HAP-1 (cell line): ENCODE results near the gene PAFAH2.
"Not testable (repeated sequence)": the region's sequence is repeated elsewhere in the genome, so short reads cannot be mapped to it uniquely, and the experiment has no call there.

ENCODE experiments used
- DNase-seq, 2 experiments: peaks; one replicate each; pipeline ENCODE4 v3.0.0-alpha.2; 2016 to 2020; ENCODE audit warnings: low spot score in 2 of 2
- H3K27me3 ChIP-seq: fragments of 250-450 bp; sonication (Bioruptor Pico); 2 replicates; pipeline ENCODE4 v1.5.1; 2020; ENCODE audit warnings: low read depth, mild to moderate bottlenecking, moderate library complexity
- H3K36me3 ChIP-seq: fragments of 250-450 bp; sonication (Bioruptor Pico); replicated peaks from 2 replicates; pipeline ENCODE4 v1.5.1; 2020; ENCODE audit warnings: mild to moderate bottlenecking
- H3K4me1 ChIP-seq: fragments of 250-450 bp; sonication (Bioruptor Pico); 2 replicates; pipeline ENCODE4 v1.5.1; 2020; ENCODE audit warnings: mild to moderate bottlenecking
- H3K4me3 ChIP-seq: fragments of 250-450 bp; sonication (Bioruptor Pico); 2 replicates; pipeline ENCODE4 v1.5.1; 2020; ENCODE audit warnings: mild to moderate bottlenecking, moderate library complexity
- H3K9me3 ChIP-seq: fragments of 250-450 bp; sonication (Bioruptor Pico); 2 replicates; pipeline ENCODE4 v1.5.1; 2020; ENCODE audit warnings: mild to moderate bottlenecking, moderate library complexity
- in situ Hi-C: fragments of 300-500 bp; cut with MboI; formaldehyde crosslinking; loops from 3 replicates; pipeline ENCODE4 v1.14.3; 2020; ENCODE audit warnings: low sequenced_read_pairs, inconsistent platforms, mixed read lengths

The PAFAH2 gene

DNA sequence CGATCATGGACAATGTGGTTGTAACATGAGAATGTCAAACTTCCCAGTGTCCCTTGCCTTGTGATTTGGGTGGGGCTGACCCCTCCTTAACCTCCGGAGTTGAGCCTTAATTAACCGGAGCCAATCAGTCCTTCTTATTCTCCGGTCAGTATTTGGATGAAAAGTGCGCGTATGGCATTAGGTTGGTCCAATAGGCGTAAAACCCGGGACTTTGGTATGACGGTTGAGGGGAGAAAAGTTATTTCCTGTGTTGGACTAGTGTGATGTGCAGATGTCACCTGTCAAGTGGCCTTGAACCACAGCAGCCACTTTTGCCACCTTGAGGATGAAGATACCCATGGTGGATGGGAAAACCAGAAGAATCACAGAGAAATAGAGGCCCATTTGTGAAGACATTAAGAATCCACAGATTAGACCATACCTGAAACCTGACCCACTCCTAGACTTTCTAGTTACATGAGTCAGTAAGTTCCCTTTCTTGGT is 5.1 kb downstream of the PAFAH2 start:
- peaks cover 8% of the 10 kb centered on the region for H3K4me1 ChIP-seq
- no peaks in the 10 kb centered on the region for H3K27me3 ChIP-seq
- H3K4me3 ChIP-seq: no peak overlapping the region
- 0 out of 2 replicates have a peak, but pooled peaks cover 2% of the 10 kb centered on the region for H3K36me3 ChIP-seq
- no peak for DNase-seq
- in situ Hi-C loops: no loop called here
- H3K9me3 ChIP-seq: no peaks in the 10 kb centered on the region

DNA sequence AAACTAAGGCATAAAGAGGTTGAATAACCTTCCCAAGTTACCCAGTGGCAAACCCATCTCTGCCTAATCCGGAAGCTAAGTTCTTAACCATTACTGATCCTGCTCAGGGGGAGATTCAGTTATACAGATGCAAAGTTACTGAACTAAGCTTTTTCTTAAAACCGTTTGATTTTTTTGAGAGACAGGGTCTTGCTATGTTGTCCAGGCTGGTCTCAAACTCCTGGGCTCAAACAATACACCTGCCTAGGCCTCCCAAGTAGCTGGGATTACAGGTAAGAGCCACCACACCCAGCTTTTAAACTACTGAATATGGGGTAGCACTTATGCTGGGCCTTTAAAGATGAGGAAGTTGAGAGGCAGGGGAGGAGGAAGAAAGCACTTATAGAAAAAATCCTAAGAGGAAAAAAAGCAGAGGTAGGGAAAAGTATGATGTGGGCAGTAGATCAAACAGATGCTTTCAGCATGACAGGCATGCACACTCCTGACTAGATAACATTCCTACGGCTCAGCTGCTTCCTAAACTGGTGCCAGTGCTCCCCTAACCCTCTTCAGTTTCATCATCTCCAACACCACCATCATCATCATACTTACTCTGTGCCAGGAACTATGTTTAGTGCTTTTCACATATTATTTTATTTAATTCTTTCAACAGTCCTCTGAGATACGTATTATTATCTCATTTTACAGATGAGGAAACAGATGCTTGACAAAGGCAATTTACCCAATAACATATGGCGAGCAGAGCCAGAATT is 5.8 kb downstream of the PAFAH2 start:
- in situ Hi-C loops: no loop called here
- Histone ChIP-seq H3K27me3 (no peaks in the 10 kb centered on the region), H3K4me1 (peaks cover 6% of the 10 kb centered on the region), H3K4me3 (no peak overlapping the region), H3K36me3 (0 out of 2 replicates have a peak, but pooled peaks cover 2% of the 10 kb centered on the region), H3K9me3 (no peaks in the 10 kb centered on the region)
- DNase-seq: no peak

DNA sequence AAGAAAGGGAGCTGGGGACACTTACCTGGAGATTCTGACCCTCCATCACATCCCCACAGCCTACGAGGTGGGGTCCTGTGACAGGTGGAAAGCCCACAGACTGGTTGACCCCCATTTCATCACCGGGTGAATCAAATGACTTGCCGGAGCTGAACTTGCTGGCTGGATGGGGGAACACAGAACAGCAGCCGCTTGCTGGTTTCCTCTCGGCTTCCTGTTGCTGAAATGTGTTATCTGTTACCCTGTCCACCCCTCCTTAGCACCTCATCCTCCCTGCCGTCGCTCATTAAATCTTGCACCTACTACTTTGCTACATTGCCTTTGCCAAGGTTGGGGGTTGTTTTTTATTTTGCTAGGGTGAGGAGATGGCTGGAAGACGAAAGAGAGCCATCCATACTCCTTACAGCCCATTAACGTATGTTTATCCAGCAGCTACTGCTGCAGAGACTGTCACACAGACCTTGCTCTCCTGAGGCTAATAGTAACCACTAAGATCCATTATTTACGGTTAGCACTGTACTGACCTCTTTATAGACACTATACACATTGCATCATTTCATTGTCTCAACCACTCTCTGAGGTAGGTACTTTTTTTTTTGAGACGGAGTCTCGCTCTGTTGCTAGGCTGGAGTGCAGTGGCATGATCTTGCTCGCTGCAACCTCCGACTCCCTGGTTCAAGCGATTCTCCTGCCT is 7.0 kb downstream of the PAFAH2 start:
- no peaks in the 10 kb centered on the region for H3K4me1 ChIP-seq
- H3K9me3 ChIP-seq: no peaks in the 10 kb centered on the region
- in situ Hi-C loops: no loop called here
- no peak for DNase-seq
- H3K4me3 ChIP-seq: no peak overlapping the region
- peaks cover 3% of the 10 kb centered on the region; the same call in 1 of the 2 replicates for H3K36me3 ChIP-seq
- H3K27me3 ChIP-seq: no peaks in the 10 kb centered on the region

DNA sequence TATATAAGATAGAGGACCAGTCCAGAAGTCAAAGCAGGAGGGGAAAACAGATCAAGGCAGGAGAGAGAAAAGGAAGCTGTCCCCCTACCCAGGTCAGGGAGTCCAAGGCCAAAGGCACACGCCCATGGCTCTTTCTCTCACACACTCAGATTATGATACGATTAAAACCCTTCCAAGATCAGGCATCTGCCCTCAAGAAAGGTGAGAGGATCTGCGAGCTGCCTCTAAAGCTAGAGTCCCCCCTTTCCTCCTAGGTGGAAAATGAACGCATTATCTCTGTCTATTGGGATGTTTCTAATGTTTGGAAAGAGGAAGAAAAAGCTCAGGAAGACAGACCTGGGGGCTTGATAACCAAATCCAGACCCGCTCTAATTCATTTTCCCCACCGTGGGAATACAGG is 7.6 kb downstream of the PAFAH2 start:
- H3K36me3 ChIP-seq: peaks cover 5% of the 10 kb centered on the region; the same call in 1 of the 2 replicates
- H3K4me1 ChIP-seq: no peaks in the 10 kb centered on the region
- no peak overlapping the region for H3K4me3 ChIP-seq
- in situ Hi-C loops: no loop called here
- H3K9me3 ChIP-seq: no peaks in the 10 kb centered on the region
- no peaks in the 10 kb centered on the region for H3K27me3 ChIP-seq
- DNase-seq: no peak

- in situ Hi-C loops: no loop called here
- H3K36me3 ChIP-seq: peaks cover 5% of the 10 kb centered on the region; the same call in 1 of the 2 replicates
- DNase-seq: no peak
- no peaks in the 10 kb centered on the region for H3K27me3 ChIP-seq
- H3K4me1 ChIP-seq: no peaks in the 10 kb centered on the region
- no peaks in the 10 kb centered on the region for H3K9me3 ChIP-seq
- no peak overlapping the region for H3K4me3 ChIP-seq
Observed at GRCh38 chr1:25989440-25990234, 8.2 kb downstream of the PAFAH2 start.

DNA sequence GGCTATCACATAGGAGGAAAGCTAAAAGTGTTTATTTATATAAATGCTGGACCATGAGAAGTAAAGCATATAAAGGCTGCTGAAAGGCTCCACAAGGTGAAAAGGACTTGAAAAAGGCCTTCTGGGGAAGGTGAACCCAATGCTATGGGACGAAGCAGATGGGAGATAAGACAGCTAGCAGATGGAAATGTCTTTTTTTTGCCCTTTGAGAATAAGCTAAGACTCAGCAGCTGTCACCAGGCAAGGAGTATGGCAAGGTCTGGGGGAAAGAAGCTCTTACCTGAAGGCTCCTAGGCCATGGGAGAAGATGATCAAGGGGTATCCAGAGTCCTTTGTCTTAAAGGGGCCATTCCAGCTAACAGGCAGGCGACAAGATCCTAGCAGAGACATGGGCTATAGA is 9.9 kb downstream of the PAFAH2 start:
- Histone ChIP-seq H3K36me3 (peaks cover 7% of the 10 kb centered on the region), H3K4me3 (no peak overlapping the region), H3K4me1 (no peaks in the 10 kb centered on the region), H3K9me3 (no peaks in the 10 kb centered on the region), H3K27me3 (no peaks in the 10 kb centered on the region)
- DNase-seq: no peak
- in situ Hi-C loops: no loop called here

- H3K9me3 ChIP-seq, H3K27me3 ChIP-seq, DNase-seq, H3K4me3 ChIP-seq, in situ Hi-C loops, H3K4me1 ChIP-seq: not testable (repeated sequence)
- peaks cover 17% of the 10 kb centered on the region for H3K36me3 ChIP-seq
Observed at GRCh38 chr1:25986773-25987172, 11.1 kb downstream of the PAFAH2 start.

DNA sequence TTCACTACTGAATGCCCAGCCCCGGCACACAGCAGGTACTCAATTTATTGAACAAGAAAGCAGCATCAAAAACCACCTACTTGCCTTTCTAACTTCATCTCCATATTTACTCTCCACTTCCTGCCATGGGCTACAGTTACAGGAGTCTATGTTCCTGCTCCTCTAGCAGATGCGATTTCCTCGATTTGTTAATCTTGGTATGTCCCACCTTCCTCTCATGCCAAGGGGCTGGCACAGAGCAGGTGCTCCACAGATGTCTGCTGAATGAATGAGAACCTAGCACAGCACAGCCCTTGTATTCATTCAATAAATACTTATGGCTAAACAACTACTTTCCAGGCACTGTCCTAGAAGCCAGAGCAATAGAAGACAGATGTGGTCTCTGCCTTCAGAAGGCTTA is 12.2 kb downstream of the PAFAH2 start:
- Histone ChIP-seq H3K27me3 (no peaks in the 10 kb centered on the region), H3K36me3 (peaks cover 22% of the 10 kb centered on the region), H3K4me1 (no peaks in the 10 kb centered on the region), H3K9me3 (no peaks in the 10 kb centered on the region), H3K4me3 (no peak overlapping the region)
- no peak for DNase-seq
- in situ Hi-C loops: no loop called here

DNA sequence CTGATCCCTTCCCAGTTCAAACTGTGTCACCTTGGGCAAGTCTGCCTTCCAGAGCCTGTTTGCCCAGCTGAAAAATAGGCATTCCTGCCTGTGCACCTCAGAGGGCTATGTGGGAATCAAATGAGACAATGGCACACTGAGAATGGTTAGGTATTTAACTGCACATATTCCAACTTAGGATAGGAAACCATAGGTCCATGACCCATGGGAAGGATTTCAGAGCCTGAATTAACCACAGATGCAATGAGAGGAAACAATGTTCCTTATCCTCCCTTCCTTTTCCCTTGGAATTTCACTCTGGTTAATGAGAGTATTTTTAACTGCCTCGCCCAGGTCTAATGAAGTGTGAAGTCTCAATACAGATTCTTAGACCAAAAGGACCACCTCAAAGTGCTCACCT is 12.7 kb downstream of the PAFAH2 start:
- H3K4me3 ChIP-seq: no peak overlapping the region
- H3K9me3 ChIP-seq: no peaks in the 10 kb centered on the region
- in situ Hi-C loops: no loop called here

DNA sequence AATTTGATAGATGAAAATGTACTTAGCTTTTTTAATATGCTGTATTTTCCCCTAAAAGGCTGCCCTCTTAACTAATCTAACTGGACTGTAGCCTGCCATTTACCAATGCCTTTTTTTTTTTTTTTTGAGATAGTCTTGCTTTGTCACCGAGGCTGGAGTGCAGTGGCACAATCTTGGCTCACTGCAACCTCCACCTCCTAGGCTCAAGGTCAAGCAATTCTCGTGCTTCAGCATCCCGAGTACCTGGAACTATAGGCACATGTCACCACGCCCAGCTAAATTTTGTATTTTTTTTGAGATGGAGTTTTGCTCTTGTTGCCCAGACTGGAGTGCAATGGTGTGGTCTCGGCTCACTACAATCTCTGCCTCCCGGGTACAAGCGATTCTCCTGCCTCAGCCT is 18.7 kb downstream of the PAFAH2 start:
- H3K27me3 ChIP-seq: no peaks in the 10 kb centered on the region
- no peaks in the 10 kb centered on the region for H3K9me3 ChIP-seq
- in situ Hi-C loops: no loop called here
- peaks cover 23% of the 10 kb centered on the region for H3K36me3 ChIP-seq
- no peak overlapping the region for H3K4me3 ChIP-seq
- DNase-seq: no peak
- no peaks in the 10 kb centered on the region for H3K4me1 ChIP-seq

More for the DNA sequence above, 12.7 kb downstream of the PAFAH2 start:
- H3K4me1 ChIP-seq: no peaks in the 10 kb centered on the region
- H3K36me3 ChIP-seq: peaks cover 22% of the 10 kb centered on the region
- H3K27me3 ChIP-seq: no peaks in the 10 kb centered on the region
- DNase-seq: no peak

DNA sequence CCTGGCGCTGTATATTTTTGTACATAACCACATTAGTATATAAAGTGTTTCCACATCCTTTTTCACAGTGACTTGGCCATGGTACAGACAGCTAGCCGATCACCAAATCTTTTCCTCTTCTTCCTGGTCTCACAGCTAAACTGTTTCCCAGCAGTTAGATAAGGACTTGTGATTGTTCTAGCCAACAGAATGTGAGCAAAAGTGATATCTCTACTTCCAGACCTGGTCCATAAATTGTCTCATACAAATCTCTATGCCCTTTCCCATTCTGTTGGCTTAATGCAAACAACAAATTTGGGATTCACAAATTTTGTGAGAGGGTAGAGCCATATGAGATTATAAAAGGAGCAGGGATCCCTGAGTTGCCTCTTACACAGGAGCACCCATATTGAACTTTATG is 19.5 kb downstream of the PAFAH2 start:
- Histone ChIP-seq H3K27me3 (no peaks in the 10 kb centered on the region), H3K4me1 (no peaks in the 10 kb centered on the region), H3K4me3 (no peak overlapping the region), H3K36me3 (peaks cover 29% of the 10 kb centered on the region), H3K9me3 (no peaks in the 10 kb centered on the region)
- no peak for DNase-seq
- in situ Hi-C loops: no loop called here

DNA sequence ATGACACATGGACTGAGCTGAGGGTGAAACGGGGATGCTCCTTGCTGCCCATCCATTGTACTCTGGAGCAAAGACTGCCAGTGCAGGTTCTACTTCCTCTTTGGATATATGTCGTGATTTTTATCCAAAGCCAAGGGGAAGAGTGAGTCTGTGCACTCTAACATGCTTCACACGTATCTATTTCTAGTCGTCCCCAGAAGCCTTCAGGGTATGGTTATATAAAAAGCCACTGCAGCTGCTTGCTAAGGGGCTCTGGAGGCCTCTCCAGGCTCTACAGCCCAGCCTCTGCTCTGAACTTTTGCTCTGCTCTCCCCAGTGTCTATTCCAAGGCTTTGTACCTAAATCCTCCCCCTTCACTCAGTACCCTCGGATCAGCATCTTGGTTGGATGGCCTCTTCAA is 20.1 kb downstream of the PAFAH2 start:
- Histone ChIP-seq H3K9me3 (no peaks in the 10 kb centered on the region), H3K4me1 (no peaks in the 10 kb centered on the region), H3K27me3 (no peaks in the 10 kb centered on the region), H3K4me3 (no peak overlapping the region), H3K36me3 (peaks cover 30% of the 10 kb centered on the region)
- in situ Hi-C loops: no loop called here
- no peak for DNase-seq

GRCh38 chr1:25973610-25974321 is 24.1 kb downstream of the PAFAH2 start:
- DNase-seq: no peak
- Histone ChIP-seq H3K4me3 (no peak overlapping the region), H3K9me3 (no peaks in the 10 kb centered on the region), H3K36me3 (peaks cover 18% of the 10 kb centered on the region), H3K27me3 (no peaks in the 10 kb centered on the region), H3K4me1 (no peaks in the 10 kb centered on the region)
- in situ Hi-C loops: no loop called here
